ENCODE data around the gene BAG1. TPM values are rescaled to one million over a fixed set of nuclear protein-coding genes. Genes with fewer than 3 reads are reported as not detected.

BAG1 gene
- total RNA-seq, 1 donor from 2014 or later = 50.9 TPM

DNA sequence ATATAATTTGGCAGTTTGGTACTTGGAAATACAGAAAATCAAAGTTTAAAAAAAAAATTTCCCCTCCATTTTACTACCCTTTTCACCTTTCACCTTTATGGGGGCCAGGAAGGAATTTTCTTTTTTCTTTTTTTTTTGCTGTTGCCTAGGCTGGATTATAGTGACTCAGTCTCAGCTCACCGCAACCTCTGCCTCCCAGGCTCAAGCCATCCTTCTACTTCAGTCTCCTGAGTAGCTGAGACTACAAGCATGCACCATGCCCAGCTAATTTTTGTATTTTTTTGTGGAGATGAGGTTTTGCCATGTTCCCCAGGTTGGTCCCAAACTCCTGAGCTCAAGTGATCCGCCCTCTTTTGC, 9.4 kb upstream of the BAG1 start:
- DNase-seq (ENCODE audit: low read depth) = peak; percentile 41

DNA sequence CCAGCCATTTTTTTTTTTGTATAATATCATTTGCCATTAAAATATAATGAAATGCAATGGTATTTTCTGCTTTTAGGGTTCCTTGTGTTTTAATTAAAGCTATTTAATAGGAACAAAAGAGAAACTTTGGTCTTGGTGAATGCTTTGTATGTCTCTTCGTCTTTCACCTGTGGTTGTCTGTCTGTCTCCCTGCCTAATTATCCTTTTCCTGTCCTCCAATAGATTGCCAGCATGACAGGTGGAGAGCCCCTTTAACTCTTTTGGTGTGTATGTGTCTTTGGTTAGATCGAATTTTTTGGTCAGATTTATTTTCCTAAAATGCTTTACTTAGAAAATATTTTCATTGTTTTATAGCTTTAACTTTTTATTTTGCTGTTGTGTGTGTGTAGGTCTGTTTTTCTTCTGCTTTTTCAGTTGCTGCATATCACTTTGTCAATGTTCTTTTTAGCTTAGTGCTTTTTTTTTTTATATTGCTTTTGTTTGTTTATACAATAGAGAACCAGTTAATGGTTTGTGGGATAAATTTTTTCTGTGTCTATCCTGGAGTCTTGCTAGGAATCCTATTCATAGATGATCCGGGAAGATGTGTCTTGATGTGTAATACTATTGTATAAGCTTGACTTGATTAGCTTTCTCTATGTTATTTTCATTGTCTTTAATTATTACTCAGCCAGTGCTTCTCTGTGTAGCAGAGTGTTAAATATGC, 8.9 kb upstream of the BAG1 start:
- peak; percentile 59 for DNase-seq (ENCODE audit: low read depth)

DNA sequence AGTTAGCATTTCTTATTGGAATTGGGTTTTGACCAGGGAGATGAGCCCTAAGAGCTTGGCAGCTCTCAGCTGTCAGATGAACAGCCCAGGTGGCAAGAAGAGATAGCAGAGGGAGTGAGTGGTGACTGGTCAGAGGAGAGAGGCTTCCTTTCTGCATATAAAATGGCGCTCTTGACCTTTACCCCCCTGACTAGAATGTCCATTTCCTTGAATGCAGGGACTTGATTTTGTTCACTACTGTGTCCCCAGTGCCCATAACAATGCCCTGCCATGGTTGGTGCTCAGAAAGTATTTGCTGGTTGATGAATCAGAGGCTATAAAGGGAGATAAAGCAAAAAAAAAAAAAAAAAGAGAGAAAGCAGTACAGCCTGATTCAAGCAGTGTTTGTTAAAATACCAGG, 7.6 kb upstream of the BAG1 start:
- peak; percentile 90 for DNase-seq (ENCODE audit: low read depth)

DNA sequence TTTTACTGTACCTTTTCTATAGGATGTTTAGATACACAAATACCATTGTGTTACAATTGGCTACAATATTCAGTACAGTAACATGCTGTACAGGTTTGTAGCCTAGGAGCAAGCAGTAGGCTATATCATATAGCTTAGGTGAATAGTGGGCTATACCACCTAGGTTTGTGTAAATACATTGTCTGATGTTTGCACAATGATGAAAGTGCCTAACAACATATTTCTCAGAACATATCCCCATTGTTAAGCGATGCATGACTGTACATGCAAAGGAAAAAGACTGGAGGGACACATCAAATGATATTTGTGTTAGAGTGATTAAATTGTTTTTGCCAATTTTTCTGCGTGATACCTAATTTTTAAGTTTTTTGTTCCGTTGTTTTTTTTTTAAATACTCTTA, 5.6 kb upstream of the BAG1 start:
- DNase-seq (ENCODE audit: low read depth) = no peak

DNA sequence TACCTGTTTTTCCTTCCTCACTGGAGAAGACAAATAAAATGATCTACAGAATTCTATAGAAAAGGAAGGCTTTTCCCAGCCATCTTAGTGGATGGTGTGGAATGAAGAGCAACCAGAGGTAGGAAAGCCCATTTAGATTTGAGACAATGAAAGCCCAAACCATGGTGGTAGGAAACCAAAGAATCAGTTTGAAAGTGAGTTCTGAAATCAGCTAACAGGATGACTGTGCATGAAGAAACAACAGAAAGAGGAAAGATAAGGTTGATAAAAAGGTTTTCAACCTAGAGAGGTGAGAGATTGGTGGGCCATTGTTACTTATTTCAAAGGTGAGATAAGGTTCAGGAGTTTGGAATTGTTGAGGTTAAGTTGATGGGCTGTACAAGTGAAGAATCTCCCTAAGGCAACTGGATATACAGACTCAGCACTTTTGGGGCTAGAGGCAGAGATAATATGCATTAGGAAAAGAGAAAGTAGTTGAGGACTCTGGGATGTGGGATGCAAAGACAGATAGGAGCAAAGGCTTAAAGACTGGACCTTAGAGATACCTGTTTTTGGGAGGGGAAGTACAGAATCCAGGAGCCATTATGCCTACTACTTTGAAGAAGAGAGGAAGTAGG, 2.8 kb upstream of the BAG1 start:
- DNase-seq (ENCODE audit: low read depth) = no peak

DNA sequence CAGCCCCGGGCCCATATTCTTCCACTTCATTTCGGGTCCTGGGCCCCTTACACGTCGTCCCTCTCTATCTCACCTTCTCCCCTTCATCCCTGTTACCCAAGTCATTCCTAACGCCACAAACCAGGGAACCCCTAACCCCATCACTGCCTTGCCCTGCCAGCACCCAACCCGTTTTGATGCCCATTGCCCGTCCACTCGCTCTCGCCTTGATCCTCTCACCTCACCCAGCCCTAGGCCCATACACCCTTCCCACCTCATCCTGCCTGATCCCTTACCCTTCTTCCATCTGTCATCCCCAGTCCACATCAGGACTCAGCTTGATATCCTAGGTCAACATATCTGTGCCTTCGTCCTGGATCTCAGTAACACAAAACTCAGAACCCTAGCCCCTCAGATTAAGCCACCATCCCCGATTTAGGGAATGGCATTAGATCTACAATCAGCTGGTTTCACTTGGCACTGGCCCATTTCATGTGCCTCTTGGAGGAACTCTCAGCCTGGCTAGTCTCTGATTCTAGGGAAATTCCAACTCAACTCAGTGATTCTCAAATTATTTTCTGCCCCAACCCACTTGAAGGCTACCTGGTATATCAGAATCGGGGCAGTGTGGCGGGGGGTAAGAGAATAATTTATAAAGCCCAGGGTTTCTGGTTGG, 830 bp upstream of the BAG1 start:
- DNase-seq (ENCODE audit: low read depth) = no peak

DNA sequence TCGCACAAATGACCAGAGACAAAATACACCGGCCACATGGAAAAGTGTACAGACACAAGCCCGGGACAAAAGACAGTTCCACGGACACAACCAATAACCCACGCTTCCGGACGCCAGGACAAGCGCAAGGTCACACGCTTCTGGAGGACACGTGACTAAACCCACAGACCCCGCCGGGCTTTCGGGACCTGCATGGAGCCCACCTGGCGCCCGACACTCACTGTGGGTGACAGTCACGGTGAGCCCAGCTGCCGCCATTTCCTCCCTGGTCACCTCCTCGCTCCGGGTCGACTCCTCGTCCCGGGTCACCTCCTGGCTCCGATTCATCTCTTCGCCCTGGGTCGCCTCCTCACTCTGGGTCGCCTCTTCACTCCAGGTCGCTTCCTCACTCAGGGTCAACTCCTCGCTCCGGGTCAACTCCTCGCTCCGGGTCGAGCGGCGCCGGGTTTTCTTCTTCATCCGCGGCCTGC, 470 bp downstream of the BAG1 start:
- DNase-seq (ENCODE audit: low read depth) = no peak

DNA sequence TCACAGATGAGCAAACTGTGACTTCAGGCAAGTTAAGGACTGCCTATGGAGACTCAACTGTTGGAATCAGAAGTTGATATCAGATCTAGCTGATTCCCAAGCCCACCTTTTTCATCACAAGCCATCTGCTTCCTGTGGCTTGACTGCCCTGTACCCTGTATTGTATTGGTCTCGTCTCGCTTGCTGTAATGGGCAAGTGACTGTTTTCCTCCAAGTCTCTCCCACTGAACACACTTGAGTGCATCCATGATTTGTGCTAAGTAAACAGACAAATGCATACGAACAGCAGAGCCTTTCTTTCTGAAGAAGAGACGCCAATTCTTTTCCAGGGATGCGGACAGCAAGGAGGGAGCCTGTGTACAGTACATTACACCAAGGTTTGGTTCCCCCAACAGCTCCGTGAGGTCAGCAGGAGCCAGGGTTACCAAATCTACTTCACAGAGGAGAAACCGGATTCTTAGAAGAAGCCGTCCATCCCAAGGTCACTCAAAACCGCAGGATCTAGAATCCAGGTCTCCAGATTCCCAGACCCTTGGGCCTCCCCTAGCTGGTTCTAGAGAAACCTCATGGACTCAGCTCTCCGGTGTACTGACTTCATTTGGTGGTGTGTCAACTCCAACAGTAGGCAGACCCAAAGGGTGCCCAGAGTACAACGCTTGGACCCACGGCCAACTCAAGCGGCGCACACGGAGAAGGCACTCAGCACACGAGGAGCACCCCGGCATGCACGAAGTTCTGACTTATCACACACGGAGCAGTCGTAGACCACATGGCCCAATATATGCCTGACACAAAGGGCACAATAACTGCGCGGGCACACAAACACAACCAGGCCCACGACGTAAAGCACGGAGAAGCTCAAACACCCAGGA, 1.1 kb downstream of the BAG1 start:
- DNase-seq (ENCODE audit: low read depth) = peak; percentile 67

DNA sequence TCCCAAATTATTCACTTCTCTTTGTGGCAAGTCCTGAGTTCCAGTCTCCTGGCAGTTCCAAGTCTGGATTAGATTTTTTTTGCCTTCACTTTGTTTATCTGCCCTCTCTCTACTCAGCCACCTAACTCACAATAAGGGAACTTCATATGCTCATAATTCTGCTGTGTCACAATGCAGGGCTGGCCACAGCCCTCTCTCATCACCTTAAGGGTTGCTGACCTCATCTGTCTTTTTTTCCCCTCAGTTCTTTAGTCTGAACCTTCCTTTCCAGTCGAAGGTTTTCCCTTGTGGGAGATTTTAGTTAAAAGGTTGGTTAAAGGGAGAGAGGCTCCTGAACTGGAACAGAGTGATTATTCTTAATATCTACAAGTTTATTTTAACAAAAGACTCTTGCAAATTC, 4.1 kb downstream of the BAG1 start:
- no peak for DNase-seq (ENCODE audit: low read depth)

DNA sequence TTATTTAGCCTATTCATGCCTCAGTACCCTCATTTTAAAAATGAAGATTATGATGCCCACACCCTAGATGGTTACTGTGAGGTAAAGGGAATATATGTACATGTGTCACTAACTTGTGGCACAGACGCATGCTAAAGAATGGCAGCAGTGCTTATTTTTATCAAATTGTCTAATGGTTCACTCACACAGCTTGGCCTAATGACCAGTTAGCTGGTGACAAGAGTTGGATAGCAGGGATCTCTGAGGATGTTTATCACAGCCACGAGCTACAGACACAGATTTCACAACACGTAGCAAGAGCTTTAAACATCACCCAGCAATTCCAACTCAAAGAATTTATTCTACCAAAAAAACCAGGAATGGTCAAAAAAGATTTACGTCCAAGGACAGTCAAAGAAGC, 7.2 kb downstream of the BAG1 start:
- no peak for DNase-seq (ENCODE audit: low read depth)

DNA sequence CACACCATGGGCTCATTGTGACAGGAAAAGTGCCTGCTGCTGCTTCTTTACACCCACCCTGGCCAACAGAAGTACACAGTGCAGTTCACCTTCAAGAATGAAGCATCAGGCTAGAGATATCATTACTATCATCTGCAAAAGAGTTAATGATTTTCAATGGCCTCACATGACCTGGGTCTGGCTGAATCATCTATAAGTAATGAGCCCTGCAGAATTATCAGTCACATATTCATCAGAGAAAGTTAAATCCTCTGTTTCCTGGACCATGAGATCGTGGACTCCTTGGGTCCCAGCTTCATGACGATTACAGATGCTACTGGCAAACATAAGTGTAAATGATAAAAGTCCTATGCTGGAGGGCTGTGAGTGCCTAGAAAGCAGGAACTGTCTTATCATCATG, 8.3 kb downstream of the BAG1 start:
- DNase-seq (ENCODE audit: low read depth) = peak; percentile 52

DNA sequence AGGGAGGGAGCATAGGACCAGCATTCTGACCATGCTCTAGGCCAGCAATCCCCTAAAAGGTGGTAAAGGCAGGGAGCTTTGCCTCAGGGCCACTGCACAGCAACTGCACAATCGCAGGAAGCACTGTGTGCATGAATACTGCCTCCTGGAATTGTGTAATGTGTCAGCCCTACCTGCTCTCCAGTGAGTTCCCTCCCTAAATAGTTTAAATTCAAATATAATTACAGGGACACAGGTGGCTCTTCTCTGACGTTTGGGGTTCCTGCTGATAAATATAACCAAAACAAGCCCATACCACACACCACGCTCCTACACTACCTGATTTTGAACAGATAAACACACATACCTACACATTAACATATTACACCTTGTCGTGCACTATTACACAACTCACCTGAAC, 9.0 kb downstream of the BAG1 start:
- DNase-seq (ENCODE audit: low read depth) = peak; percentile 16

DNA sequence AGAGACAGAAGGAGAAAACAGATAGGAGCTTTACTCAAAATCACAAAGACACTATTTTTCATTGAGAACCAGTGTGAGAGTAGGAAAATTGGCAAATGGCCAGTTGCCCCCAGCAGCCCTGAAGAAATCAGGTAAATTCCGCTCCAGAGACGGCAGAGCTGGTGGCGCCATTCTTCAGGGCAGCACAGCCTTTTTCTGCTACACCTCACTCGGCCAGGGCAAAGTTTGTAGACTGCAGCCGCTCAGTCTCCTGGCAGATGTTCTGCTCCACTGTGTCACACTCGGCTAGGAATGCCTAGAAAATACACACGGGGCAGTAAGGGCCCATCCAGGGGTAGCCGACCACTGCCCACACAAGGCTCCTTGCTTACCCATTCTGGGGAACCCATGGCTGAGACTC, 9.5 kb downstream of the BAG1 start:
- DNase-seq (ENCODE audit: low read depth) = no peak

DNA sequence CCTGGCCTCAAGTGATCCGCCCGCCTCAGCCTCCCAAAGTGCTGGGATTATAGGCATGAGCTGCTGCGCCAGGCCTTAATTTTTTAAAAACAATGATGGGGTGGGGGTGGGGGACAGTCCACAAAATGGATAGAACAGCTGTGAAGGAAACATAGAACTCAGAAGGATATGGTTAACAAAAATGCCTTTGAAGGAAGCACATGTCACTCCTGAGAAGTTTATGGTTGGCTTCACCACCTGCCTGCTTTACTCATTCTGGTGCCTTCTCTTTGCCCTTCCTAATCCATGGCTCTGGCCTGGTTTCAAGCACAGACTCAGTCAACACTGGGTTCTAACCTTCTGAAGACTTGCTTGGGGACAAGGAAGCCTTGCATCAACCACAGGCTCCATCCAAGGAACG, 10.3 kb downstream of the BAG1 start:
- no peak for DNase-seq (ENCODE audit: low read depth)

DNA sequence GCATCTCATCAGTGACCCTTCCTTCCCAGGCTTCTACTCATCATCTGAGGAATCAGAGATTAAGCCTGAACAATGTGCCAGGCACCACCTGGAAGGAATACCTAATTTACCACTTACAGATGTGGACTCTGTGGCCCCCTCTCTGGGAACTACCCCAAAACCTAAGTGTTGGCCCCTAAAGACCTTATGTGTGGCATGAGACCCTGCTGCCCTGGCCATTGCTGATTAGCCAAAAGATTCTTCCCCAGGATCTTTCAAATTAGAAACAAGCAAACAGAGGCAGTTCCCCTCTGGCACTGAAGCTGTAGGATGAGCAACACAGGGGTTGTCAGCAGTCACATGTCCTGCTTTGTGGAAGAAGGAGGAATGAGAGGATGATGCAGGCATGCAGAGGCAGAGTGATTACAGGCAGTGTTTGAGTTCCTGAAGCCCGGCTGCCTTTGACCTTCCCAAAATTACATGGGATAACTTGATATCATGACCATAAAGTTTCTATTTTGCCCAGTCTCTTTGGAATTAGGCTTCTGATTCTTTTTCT, 14.0 kb downstream of the BAG1 start:
- no peak for DNase-seq (ENCODE audit: low read depth)

DNA sequence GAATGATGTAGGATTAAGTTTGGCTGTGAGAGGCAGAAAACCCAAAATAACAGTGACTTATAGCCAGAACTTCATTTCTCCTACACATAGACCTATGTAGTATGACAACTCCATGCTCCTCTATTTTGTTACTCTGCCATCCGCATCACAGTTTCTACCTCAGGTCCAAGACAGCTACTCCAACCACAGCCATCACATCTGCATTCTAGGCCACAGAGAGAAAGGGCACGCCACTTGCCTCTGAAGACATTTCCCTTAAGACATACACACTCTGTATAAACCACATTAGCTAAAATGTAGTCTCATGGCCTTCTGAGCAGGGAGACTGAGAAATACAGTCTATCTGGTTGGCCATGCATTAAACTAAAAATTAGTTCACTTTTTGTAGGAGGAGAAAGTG, 14.5 kb downstream of the BAG1 start:
- no peak for DNase-seq (ENCODE audit: low read depth)

DNA sequence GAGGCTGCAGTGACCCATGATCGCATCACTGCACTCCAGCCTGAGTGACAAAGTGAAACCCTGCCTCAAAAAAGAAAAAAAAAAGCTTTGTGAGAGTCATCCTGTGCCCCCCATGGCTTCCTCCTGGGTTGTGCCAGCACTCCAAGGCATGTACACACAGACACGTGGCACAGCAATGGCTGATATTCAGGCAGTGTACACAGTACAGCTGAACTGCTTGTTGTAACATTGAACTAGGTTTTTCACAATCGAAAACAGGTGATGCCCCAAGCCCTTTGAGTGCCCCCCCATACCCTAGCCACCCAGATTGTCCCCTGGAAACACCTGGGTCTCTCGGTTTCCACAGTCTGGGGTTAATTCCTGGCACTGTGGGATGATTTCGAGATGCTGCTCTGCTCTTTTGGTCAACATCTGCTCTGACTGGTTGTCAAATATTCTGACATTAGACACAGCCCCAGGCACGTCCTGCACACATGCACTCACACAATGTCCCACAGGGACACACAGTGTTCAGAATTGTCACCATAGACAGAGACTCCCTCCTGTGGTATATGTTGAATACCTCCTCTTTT, 15.3 kb downstream of the BAG1 start:
- no peak for DNase-seq (ENCODE audit: low read depth)

DNA sequence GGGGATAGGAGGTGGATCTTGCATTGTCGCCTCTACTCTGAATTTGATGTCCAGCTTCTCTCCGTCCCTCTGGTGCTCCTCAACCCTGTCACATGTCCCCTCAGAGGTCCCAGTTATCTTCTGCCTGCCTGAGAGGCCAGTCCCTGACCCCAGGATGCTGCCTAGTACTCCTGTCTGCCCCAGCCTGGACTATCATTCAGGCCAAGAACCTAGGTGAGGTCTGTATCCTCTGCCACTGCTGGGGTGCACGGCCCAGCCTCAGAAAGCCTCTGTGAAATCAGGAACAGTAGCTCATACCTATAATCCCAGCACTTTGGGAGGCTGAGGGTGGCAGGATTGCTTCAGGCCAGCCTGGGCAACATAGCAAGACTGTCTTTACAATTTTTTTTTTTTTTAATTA, 15.9 kb downstream of the BAG1 start:
- DNase-seq (ENCODE audit: low read depth) = no peak

DNA sequence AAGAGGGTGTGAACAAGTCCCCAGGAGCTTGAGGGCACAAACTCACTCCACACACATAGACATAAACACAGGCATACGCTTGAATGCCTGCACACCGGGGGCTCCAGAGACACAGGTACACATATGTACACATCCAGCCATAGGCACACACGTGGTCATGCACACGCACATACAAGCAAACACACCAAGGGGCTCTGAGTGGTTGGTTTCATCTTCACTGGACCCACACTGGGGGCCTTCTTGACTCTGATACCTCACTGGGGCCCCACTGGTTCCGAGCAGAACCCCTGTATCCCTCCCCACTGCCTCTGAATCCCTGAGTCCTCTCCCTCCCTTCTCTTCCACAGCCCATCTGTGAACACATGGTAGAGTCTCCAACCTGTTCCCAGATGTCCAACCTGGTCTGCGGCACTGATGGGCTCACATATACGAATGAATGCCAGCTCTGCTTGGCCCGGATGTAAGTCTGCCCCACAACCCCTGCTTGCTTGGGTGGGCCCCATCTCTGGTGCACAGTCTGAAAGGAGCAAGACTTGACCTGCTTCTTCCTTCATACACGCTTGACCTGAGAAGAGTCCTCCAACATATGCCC, 18.1 kb downstream of the BAG1 start:
- DNase-seq (ENCODE audit: low read depth) = no peak

DNA sequence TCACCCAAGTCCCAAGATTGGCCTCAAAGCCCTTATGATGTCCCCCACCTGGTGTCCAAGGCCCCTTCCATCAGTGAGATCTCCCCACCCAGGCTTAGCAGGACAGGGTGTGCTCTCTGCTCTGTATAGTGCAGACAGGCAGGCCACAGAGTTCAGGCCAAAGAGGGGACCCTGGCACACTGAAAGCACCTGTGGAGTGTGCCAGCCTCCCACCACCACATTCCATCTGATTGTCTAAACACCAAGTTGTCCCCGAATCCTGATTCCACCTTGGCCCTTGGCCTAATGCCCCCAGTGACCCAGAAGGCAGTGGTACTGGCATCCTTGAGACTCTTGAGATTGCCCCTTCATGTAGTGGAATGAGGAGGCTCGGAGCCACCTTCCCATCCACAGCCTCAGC, 19.2 kb downstream of the BAG1 start:
- DNase-seq (ENCODE audit: low read depth) = no peak

DNA sequence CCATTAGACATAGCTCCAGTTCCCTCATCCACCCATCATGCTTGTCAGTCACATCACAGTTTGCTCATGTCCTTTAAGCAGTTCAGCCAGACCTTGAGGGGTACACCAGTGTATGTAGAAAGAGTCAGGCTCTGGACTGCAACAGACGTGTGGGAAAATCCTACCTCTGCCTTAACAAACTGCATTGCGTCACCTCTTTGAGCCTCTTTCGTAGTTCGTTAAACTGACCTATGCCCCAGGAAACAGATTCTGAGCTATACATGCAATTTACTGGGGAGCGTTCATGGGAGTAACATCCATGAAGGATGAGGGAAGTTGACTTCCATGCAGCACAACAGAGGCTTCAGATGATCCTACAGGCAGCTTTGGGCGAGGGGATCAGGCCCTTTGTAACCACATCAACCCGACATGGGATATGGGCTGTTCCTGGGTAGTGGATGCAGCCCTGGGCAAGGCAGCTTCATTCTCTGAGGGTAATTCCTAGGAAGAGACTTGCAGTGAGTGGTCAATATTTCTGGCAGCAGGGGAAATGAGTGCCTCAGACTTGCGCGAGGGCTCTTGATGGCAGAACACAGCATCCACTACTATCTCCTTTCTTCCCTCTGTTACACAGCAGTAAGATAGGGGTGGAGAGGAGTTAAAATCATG, 20.2 kb downstream of the BAG1 start:
- no peak for DNase-seq (ENCODE audit: low read depth)

All from renal cortical epithelial cell (primary cell).